Stimulated activated CD4-positive, alpha-beta T cell treated with anti-CD3 and anti-CD28 coated beads, Interleukin-15, amount 100 ng/mL, for 1 hour (primary cell): ENCODE measurements around the gene AP2A1.
"Not testable (repeated sequence)": the region's sequence is repeated elsewhere in the genome, so short reads cannot be mapped to it uniquely, and the experiment has no call there.

ENCODE experiments used
- DNase-seq, 2 donors: peaks; one replicate each; pipeline ENCODE4 v3.0.0-alpha.2; 2020; ENCODE audit warnings: low read depth in 1 of 2, low spot score in 1 of 2

AP2A1 gene

DNA sequence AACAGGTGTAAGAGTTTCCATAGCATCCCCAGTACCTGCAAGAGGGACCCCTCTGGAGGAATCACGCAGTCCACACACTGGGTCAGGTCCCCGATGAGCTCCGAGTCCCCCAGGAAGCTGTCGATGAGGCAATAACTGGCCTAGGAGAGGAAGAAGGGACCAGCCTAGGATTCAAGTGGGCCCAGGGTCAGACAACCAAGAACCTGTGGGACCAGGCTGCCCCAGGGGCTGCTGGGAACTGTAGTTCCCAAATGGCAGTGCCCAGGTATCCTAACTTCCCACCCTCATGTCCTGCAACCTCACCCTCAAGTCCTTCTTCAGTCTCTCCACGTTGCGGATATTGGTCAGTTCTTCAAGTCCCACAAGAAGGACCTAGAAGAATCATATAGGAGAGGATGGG, 44.5 kb downstream of the AP2A1 start:
- DNase-seq = no peak

DNA sequence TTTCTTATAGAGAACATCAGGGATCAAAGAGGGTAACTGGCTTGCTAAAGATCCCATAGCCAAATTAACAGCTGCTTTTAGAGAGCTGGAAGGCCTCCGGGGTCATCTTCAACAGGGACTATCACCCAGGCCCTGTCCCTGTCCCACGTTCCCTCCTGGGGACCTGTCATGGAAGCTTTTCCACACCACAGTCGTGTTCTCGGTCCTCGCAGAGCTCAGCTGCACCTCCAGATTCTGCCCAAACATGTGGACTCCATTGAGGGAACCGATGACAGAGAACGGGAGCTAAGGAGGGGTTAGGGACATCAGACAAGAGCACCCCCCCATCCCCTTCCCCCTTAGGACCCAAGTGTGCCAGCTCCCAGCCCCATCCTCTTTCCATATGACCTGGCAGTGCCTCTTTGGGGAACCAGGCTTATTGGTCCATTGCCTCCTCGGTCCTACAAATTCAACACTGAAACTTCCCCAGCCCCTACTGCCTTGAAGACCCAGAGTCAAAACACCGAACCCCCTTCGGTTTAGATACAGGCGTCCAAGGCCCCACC, 45.7 kb downstream of the AP2A1 start:
- no peak for DNase-seq

DNA sequence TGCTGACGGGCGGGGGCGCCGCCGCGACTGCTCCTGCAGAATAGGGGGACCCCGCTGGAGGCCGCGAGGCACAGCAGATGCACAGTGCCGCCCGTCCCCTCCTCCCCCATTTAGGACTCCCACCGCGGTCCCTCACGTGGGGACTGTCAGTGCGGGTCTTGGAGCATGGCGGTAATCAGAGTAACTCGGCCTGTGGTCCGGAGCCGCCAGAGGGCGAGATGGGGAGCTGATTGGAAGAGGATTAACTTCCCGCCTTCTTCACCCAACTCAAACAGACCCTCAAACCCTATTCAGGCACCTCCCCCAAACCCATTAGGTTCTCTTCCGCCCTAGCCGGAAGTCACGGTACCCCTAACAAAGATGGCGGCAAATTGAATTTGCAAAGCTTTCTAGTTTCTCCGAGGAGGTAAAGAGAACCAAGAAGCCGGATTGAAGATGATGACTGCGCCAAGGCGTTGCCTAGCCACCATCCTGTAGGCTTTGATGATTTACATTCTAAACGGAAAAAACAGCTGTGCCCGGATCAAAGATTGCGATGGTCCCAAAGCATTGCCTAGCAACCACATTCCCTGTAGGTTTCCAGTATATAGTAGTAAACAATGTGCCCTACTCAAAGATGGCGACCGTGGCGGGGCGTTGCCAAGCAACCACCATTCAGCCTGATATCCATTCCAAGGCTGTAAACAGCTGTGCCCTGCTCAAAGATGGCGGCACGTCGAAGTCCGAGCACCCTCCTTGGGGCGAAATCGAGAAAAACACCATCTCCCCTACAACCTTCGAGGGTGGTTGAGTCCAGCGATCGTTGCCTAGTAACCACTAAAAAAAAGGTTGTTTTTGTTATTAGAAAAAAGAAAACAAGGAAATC, 46.4 kb downstream of the AP2A1 start, which contains the start of gene FUZ:
TSS of gene FUZ (minus strand) at position 296 of the 865 bp plus-strand sequence. CDS start at position 110, 186 bp downstream.
- DNase-seq = peak; percentile 75 to 77

DNA sequence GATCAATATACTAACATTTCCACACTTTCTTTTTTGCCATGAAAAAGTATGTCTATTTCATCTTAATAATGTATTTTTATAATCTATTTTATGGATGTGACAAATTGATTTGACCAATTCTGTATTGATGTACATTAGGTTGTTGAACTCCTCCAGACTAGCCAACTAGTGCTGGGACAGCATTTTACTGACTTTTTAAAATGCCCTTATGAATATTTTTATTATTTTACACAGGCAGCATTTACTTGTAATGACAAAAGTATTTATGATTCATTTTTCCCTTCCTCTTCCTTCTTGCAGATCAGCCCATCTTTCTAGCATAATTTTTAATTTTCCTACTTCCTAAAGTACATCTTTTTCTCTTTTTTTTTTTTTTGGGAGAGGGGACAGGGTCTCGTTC, 47.2 kb downstream of the AP2A1 start:
- no peak for DNase-seq

DNA sequence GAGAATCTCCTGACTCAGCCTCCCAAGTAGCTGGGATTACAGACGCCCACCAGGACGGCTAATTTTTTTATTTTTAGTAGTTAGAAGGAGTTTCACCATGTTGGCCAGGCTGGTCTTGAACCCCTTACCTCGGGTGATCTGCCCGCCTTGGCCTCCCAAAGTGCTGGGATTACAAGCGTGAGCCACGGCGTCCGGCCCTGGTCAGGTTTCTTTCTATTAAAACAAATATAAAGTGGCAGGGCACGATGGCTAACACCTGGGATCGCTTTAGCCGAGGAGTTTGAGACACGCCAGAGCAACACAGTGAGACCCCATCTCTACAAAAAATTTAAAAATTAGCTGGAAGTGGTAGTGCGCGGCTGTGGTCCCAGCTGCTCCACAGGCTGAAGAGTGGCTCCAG, 49.8 kb downstream of the AP2A1 start:
- DNase-seq = no peak

DNA sequence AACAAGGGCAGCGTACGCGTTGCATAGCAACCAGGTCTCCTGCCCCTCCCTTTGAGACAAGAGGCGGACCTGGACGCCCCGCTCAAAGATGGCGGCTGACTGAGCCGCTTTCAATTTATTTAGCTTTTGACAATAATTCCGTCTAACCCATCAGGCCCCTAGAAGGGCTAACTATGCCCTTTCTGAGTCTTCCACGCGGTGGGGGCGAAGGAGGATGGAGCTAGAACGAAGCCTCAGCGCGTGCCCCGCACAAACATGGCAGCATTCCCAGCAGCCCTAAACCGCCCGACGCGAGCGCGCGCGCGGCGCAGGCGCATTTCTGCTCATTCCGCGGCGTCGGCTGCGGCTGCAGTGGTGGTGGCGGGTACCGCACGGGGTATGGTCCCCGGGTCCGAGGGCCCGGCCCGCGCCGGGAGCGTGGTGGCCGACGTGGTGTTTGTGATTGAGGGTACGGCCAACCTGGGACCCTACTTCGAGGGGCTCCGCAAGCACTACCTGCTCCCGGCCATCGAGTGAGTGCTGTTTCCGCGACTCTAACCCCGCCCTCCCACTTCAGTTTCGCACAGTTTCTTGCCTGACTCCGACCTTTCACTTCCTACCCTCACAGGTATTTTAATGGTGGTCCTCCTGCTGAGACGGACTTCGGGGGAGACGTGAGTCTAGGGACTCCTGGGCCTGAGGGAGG, 51.3 kb downstream of the AP2A1 start, which contains the start of gene MED25:
TSS of gene MED25 (plus strand) at position 326 of the 685 bp plus-strand sequence. CDS start at position 379, 53 bp downstream.
- DNase-seq = peak; percentile 79 to 82

DNA sequence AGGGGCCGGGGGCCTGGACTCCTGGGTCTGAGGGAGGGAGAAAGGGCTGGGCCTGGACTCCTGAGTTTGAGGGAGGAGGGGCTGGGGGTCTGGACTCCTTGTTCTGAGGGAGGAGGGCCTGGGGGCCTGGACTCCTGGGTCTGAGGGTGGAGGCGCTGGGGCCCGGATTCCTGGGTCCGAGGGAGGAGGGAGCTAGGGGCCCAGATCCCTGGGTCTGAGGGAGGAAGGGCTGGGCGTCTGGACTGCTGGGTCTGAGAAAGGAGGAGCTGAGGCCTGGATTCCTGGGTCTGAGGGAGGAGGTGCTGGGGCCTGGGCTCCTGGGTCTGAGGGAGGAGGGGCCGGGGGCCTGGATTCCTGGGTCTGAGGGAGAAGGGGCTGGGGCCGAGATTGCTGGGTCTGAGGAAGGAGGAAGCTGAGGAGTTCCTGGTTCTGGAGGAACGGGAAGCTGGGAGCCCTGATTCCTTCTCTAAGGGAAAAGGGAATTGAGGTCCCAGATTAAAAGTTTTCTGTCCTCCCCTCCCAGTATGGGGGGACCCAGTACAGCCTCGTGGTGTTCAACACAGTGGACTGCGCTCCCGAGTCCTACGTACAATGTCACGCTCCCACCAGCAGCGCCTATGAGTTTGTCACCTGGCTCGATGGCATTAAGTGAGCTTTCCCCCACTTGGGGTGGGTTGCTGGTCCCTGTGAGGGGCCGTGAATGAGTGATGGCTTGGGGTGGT, 52.0 kb downstream of the AP2A1 start:
- no peak for DNase-seq

DNA sequence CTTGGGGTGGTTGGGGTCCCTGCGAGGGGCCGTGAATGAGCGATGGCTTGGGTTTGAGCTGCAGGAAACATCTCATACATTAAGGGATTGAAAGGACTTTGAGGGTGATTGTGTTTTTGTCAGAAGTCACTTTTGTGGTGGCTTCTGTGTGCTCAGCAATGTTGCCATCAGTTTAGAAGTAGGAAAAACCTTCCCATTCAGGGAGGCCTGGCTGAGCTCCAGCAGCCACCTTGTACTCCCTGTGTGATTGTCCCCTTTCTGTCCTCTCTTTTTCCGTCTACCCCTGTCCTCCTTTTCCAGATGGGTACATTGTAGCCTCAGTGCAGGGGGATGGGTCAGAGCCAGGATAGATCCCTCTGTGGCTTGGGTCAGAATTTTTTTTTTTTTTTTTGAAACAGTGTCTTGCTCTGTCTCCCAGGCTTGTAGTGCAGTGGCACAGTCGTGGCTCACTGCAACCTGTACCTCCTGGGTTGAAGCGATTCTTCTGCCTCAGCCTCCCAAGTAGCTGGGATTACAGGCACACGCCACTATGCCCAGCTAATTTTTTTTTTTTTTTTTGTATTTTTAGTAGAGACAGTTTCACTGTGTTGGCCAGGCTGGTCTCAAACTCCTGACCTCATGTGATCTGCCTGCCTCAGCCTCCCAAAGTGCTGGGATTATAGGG, 52.8 kb downstream of the AP2A1 start:
- not testable (repeated sequence) for DNase-seq

DNA sequence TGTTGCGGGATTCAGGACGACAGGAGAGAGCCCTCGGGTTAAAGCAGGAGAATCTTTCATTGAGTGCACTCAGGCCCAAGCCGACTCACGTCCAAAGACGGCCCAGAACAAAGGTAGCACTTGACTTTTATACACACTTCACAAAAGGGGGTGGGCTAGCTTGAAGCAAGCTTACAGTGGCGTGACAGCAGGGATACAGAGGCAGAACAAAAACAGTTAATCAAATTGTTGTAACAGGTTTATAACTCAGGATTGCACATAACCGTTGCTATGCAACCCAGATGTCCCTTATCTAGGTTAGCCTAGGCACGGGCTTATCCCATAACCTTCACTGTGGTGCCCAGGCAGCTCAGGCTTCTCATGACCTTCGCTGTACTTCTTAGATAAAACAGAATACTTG, 53.3 kb downstream of the AP2A1 start:
- no peak for DNase-seq

DNA sequence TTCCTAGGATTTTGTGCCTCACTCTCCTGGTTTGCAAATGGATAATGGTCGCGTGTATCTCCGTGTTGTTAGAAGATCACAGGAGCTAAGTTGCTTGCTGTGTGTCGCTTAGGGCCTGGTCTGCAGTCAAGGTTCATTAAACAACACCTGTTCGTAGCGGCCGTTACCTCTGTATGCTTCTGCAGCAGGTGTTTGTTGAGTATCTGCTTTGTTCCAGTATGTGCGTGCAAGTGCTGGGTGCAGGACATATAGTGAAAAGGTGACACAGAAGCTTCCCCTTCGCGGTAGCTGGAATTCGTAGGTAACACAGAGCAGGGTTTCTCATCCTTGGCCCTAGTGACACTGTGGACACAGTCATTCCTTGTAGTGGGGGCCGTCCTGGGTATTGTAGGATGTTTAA, 56.7 kb downstream of the AP2A1 start:
- no peak for DNase-seq

DNA sequence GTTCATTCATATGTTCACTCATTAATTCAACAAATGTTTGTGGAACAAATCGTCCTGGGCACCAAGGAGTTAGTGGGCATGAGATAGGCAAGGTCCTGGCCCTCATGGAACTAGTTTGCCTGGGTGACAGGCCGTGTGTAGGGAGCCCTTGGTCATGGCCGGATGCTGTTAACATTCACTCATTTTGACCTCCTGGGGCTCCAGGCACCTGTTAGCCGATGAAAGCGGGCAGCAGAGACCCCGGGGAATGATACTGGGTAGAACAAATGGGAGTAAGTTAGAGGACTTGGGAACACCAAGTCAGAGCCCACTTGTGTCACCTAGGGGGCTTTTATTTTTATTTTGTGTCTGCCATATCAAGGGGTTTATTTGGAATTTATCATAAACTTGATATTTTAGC, 57.9 kb downstream of the AP2A1 start:
- no peak for DNase-seq

DNA sequence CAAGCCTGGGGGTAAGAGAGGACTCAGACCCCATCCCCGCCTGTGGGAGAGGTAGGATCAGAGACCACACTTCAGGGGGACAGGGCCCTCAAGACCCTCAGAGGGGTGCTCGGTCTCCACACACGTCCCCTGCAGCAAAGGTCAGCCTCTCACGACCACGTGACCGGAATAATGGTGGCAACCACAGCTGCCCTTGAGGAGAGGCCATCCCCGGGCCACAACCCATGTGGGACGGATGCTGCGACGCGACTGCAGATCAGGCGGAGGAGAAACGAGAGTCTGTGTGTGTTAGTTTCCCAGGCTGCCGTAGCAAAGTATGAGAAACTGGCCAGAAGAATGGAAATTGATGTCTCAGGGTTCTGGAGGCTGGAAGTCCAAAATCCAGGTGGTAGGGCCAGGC, 60.2 kb downstream of the AP2A1 start:
- DNase-seq = no peak

DNA sequence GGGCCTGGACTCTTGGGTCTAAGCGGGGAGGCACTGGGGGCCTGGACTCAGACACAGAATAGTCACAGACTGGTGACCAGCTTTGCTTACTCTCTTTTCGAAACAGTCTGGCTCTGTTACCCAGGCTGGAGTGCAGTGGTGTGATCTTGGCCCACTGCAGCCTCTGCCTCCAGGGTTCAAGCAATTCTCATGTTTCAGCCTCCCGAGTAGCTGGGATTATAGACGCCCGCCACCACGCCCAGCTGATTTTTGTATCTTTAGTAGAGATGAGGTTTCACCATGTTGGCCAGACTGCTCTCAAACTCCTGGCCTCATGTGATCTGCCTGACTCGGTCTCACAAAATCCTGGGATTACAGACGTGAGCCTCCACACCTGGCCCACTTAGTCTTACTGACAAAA, 62.4 kb downstream of the AP2A1 start:
- DNase-seq = no peak

DNA sequence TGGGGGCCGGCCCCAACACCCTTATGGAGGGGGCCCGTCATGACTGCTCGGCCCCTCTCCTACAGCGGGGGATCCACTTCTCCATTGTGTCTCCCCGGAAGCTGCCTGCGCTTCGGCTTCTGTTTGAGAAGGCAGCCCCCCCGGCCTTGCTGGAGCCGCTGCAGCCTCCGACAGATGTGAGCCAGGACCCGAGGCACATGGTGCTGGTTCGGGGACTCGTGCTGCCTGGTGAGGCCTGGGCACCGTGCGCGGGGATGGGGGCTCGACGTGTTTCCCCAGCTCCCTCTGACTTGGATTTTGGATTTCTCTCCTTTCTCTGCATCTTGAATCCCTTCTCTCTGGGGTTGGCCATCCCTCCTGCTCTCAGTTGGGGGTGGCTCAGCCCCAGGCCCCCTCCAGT, 62.9 kb downstream of the AP2A1 start:
- DNase-seq = no peak

DNA sequence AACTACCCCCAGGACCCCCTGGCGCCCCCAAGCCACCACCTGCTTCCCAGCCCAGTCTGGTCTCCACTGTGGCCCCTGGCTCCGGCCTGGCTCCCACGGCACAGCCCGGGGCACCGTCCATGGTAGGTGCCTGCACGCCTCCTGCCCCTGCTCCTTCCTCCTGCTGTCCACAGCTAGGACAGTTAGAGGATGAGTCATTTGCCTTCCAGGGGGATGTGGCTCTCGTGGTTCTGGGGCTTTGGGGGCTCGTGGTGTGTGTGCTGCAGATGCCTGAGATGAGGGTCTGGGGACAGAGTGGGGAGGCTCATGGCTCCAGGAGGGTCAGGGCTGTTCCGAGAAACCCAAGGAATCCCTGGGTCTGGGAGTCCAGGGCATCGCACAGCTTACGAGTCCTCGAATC, 64.0 kb downstream of the AP2A1 start:
- no peak for DNase-seq

DNA sequence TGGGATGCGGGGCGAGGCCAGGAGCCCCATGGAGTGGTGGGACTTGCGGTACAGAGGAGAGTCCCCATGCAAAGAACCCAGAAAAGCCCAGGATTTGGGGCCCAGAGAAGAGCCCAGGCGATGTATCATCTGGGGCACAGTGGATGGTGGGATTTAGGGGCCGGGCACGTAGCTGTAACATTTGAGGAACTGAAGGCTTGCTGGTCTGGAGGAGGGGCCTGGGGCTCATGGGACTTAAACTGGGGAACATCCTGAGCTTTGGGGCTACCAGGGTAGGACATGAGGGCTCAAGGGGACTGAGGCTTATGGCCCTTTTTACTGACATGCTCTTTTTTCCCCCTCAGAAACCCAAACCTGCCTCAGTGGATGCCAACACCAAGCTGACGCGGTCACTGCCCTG, 64.8 kb downstream of the AP2A1 start:
- DNase-seq = no peak

DNA sequence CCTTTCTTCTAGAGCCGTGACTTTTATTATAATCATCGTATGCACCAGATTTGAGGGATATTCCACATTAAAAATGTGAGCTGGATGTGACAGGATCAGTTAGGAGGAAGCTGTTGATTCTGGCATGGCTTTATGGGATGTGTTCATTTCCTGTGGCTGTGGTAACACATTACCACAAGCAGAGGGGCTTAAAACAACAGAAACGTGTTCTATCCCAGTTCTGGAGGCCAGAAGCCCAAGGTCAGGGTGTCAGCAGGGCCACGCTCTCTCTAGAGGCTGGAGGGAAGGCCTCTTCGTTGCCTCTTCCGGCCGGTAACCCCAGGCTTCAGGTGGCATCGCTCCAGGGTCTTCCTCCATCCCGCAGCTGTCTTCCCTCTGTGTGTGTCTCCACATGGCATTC, 65.8 kb downstream of the AP2A1 start:
- no peak for DNase-seq

DNA sequence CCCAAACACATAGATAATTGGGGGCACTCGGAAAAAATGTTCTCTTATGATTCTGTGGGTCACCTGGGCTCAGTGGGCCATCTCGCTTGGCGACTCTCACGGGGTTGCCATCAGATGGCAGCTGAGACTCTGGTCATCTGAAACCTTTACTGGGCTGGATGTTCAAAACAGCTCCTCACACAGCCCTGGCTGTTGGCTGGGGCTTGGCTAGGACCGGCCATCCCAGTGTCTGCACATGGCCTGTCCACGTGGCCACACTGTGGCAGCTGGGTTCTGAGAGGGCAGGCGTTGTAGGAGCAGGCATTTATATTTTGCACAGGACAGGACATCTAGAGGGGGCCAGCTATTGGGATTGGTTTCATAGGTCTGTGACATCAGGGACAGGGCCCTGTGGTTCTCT, 66.8 kb downstream of the AP2A1 start:
- no peak for DNase-seq

DNA sequence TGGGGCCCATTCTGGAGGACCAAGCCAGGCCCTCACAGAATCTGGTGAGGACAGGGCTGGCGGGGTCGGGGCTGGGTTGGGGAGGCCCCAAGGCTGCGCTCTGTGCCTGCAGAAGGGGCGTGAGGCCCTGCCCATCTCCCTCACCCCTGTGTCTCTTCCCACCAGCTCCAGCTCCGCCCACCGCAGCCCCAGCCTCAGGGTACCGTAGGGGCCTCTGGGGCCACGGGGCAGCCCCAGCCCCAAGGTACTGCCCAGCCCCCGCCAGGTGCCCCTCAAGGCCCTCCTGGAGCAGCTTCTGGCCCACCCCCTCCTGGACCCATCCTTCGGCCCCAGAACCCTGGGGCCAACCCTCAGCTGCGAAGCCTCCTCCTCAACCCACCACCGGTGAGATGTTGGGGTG, 68.8 kb downstream of the AP2A1 start:
- no peak for DNase-seq

DNA sequence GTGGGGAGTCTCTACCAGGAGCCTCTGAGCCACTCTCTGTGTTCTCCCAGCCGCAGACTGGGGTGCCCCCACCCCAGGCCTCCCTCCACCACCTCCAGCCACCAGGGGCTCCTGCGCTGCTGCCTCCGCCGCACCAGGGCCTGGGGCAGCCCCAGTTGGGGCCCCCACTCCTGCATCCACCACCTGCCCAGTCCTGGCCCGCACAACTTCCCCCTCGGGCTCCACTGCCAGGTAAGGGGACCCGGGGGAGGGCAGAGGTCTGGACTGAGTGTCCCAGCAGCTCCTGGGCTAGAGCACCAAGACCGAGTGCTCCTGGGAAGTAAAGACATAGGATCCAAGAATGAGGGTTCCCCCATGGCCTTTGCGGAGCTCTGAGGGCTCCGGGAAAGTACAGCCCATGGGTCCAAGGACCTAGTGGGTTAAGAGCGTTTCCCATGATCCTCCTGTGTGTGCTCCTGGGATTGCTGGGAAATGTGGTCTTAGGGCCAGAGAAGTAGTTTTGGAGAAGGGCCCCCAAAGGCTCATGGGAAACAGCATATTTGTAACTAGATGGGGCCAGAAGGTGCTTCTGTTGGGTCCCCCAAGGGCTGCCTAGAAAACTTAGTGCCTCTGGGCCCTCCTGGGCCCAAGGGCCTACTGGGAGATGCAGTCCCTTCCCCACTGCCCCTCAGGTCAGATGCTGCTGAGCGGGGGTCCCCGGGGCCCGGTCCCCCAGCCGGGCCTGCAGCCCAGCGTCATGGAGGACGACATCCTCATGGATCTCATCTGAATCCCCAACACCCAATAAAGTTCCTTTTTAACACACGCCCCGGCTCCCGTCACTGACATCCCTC, 69.6 kb downstream of the AP2A1 start:
- DNase-seq = no peak
